ENCODE results near the gene CD6. TPM values are rescaled to one million over a fixed set of nuclear protein-coding genes. Genes with fewer than 3 reads are reported as not detected.

The CD6 gene
- total RNA-seq, 3 donors from 2014 or later = 2.3 to 4.3 (median 2.8) TPM

DNA sequence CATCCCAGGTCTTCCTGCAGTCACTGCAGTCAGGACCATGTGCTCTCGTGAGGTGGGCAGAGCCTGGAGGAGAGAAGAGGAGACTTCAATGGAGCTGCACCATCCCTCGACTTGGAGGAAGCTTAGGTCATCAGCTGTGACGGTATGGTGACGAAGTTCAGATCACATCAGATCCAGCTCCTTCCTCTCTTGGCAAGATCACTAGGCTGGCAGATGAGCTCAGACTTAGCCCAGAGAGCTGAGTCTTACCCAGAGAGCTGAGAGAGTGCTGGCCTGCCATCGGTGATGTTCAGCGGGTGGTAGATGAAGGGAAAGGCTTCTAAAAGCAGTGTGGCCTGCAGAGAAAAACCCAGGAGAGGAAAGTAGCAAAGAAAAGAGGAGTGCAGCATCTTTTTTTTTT lies 17.7 kb upstream of the CD6 start:
- intact Hi-C loops (cut with DNase I, micrococcal nuclease) = no loop called here
- Histone ChIP-seq H3K9me3 (no peaks in the 10 kb centered on the region), H3K36me3 (ENCODE audit: low read depth) (no peaks in the 10 kb centered on the region), H3K4me1 (ENCODE audit: low read depth) (peaks cover 5% of the 10 kb centered on the region), H3K4me3 (no peak overlapping the region)
- ATAC-seq (peak; percentile 11), DNase-seq (no peak)
- TF ChIP-seq, protein P1, sequence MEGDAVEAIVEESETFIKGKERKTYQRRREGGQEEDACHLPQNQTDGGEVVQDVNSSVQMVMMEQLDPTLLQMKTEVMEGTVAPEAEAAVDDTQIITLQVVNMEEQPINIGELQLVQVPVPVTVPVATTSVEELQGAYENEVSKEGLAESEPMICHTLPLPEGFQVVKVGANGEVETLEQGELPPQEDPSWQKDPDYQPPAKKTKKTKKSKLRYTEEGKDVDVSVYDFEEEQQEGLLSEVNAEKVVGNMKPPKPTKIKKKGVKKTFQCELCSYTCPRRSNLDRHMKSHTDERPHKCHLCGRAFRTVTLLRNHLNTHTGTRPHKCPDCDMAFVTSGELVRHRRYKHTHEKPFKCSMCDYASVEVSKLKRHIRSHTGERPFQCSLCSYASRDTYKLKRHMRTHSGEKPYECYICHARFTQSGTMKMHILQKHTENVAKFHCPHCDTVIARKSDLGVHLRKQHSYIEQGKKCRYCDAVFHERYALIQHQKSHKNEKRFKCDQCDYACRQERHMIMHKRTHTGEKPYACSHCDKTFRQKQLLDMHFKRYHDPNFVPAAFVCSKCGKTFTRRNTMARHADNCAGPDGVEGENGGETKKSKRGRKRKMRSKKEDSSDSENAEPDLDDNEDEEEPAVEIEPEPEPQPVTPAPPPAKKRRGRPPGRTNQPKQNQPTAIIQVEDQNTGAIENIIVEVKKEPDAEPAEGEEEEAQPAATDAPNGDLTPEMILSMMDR (IDR thresholded peaks at IDR 0.05) = no peak

- ATAC-seq = no peak
- Histone ChIP-seq H3K4me1 (ENCODE audit: low read depth) (peaks cover 5% of the 10 kb centered on the region), H3K9me3 (no peaks in the 10 kb centered on the region), H3K4me3 (no peak overlapping the region), H3K36me3 (ENCODE audit: low read depth) (no peaks in the 10 kb centered on the region)
- DNase-seq = peak in 1 of 3 donors; percentile 47
- intact Hi-C loops (cut with DNase I, micrococcal nuclease) = no loop called here
- TF ChIP-seq, protein P1 (IDR thresholded peaks at IDR 0.05) = no peak
Measured at GRCh38 chr11:60954421-60954820, 17.1 kb upstream of the CD6 start.

DNA sequence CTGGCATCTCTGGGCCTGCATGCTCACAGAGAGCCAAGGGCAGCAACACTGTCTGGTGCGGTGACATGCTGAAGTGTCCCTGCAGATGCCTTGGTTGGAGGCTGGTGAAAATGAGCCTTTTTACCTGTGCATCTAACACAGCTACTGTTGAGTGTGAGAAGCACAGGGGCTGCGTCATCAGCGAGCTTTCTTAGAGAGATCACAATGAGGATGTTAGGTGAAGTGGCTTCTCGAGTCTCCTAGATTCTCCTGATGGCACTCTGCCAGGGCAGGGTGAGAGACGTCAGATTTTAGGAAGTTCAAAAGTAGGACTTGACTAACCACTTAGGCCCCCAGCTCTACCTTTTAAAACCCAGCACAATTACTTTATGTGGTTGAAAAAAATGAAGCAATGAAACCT lies 15.9 kb upstream of the CD6 start:
- H3K4me3 ChIP-seq = no peak overlapping the region
- no peaks in the 10 kb centered on the region for H3K9me3 ChIP-seq
- peaks cover 5% of the 10 kb centered on the region for H3K4me1 ChIP-seq (ENCODE audit: low read depth)
- intact Hi-C loops (cut with DNase I, micrococcal nuclease) = no loop called here
- TF ChIP-seq, protein P1 (IDR thresholded peaks at IDR 0.05) = no peak
- peak in 1 of 3 donors; percentile 20 for DNase-seq
- no peak for ATAC-seq
- H3K36me3 ChIP-seq (ENCODE audit: low read depth) = no peaks in the 10 kb centered on the region

DNA sequence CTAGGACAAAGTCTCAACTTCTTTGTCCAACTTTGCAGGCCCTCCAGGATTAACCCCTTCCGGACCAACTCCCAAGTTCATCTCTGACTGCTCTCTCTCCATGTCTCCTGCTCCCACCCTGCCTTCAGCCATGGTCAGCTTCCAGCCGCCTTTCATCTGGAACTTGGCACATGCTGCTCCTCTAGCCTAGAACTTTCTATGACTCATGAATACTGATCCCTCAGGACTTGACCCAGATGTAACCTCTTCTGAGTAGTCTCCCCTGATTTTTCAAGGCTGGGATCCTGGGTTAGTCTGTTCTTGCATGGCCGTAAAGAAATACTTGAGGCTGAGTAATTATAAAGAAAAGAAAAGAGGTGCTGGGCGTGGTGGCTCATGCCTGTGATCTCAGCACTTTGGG lies 14.3 kb upstream of the CD6 start:
- intact Hi-C loops (cut with DNase I, micrococcal nuclease) = no loop called here
- peaks cover under 1% of the 10 kb centered on the region for H3K4me1 ChIP-seq (ENCODE audit: low read depth)
- DNase-seq (no peak), ATAC-seq (no peak)
- TF ChIP-seq, protein P1 (IDR thresholded peaks at IDR 0.05) = no peak
- no peaks in the 10 kb centered on the region for H3K9me3 ChIP-seq
- no peaks in the 10 kb centered on the region for H3K36me3 ChIP-seq (ENCODE audit: low read depth)
- H3K4me3 ChIP-seq = no peak overlapping the region

DNA sequence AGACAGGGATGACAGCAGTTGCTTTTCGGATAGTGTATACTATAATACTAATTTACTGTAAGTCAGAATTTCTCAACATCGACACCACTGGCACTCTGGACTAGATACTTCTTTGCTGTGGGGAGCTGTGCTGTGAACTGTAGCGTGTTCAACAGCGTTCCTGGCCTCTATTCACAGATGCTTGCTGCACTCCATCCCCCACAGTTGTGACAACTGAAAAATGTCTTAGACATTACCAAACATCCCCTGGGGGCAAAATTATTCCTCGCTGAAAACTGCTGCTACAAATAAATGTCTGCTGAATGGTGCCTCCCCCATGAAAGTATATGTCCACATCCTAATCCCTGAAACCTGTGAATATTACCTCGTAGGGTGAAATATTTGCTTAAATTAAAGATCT lies 12.0 kb upstream of the CD6 start:
- Histone ChIP-seq H3K4me3 (no peak overlapping the region), H3K36me3 (ENCODE audit: low read depth) (no peaks in the 10 kb centered on the region), H3K4me1 (ENCODE audit: low read depth) (no peaks in the 10 kb centered on the region), H3K9me3 (no peaks in the 10 kb centered on the region)
- ATAC-seq = no peak
- TF ChIP-seq, protein P1 (IDR thresholded peaks at IDR 0.05) = no peak
- intact Hi-C loops (cut with DNase I, micrococcal nuclease) = no loop called here
- no peak for DNase-seq

DNA sequence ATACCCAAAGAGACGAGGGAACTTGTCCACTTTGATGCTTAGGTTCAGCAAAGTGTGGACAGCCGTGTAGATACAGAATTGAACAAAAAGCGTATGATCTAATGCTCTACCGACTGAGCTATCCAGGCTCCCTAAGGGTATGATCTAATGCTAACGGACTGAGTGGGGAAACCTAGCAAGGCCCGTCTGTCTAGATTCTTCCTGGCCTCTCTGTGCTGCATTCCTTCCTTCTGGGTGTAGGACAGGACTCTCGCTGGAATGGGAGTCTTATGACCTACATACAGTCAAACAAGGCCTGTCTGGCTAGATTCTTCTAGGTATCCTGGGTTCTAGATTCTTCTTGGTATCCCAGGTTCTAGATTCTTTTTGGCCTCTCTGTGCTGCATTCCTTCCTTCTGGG lies 11.1 kb upstream of the CD6 start:
- H3K4me1 ChIP-seq (ENCODE audit: low read depth) = no peaks in the 10 kb centered on the region
- H3K4me3 ChIP-seq = no peak overlapping the region
- no peaks in the 10 kb centered on the region for H3K36me3 ChIP-seq (ENCODE audit: low read depth)
- no peak for ATAC-seq
- intact Hi-C loops (cut with DNase I, micrococcal nuclease) = no loop called here
- DNase-seq = no peak
- TF ChIP-seq, protein P1 (IDR thresholded peaks at IDR 0.05) = no peak
- H3K9me3 ChIP-seq = no peaks in the 10 kb centered on the region
